ENCODE measurements around the gene SPATS1. TPM values are rescaled to one million over a fixed set of nuclear protein-coding genes. Genes with fewer than 3 reads are reported as not detected.

SPATS1 gene
- polyA plus RNA-seq, 1 donor (not counting 4 experiments of a cell fraction or from before 2014, with no cell fraction given) = not detected

DNA sequence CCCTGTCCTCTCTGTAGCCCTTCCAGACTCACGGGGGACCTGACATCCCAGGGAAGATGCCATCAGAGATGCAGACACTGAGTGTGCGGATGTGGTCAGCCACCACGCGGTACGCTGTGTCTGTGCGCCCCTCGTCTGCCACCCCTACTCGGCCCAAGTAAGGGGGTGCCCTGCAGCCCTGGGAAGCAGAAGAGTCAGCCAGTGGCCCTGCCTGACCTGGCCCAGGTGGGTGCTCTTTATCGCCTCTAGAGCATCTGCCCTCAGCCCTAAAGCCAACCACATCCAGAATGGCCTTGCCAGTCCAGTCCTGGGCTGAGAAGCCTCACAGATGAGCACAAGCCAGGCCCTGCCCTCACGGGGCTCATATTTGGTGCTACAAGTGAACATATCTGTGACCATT lies 35.2 kb upstream of the SPATS1 start:
- dilution Hi-C loops (cut with MboI; ENCODE audit: extremely low pct_ligation_motif_present, low sequenced_read_pairs) = no loop called here
- Histone ChIP-seq H3K4me1 (ENCODE audit: control insufficient read depth, extremely low read depth, insufficient read depth, low read length) (peaks cover 15% of the 10 kb centered on the region), H3K27me3 (ENCODE audit: control insufficient read depth, extremely low read depth, insufficient read depth, low read length) (no peaks in the 10 kb centered on the region), H3K36me3 (ENCODE audit: control insufficient read depth in 2 of 2, extremely low read depth in 1 of 2, insufficient read depth in 2 of 2, low read length in 2 of 2) (peaks cover 40 to 55% of the 10 kb centered on the region in 2 experiments), H3K27ac (ENCODE audit: control insufficient read depth, insufficient read depth, low read length) (no peak overlapping the region), H2AFZ (ENCODE audit: control insufficient read depth, low read length) (no peak overlapping the region), H3K79me2 (ENCODE audit: control insufficient read depth, insufficient read depth, low read length) (peaks cover 3% of the 10 kb centered on the region), H3K4me2 (ENCODE audit: control insufficient read depth, extremely low read depth, insufficient read depth, low read depth, low read length) (no peak overlapping the region), H3K9me3 (ENCODE audit: control insufficient read depth, low read depth, low read length) (no peaks in the 10 kb centered on the region), H4K20me1 (ENCODE audit: control insufficient read depth, extremely low read depth, insufficient read depth, low read length) (no peaks in the 10 kb centered on the region), H3K4me3 (ENCODE audit: control insufficient read depth in 2 of 3, extremely low read depth in 1 of 3, insufficient read depth in 2 of 3, low read depth in 1 of 3, low read length in 3 of 3) (no peak overlapping the region), H3K9ac (ENCODE audit: control insufficient read depth, extremely low read depth, insufficient read depth, low read length) (no peak overlapping the region), H3K9me1 (ENCODE audit: control insufficient read depth, extremely low read depth, insufficient read depth, low read length) (no peaks in the 10 kb centered on the region)
- no peak for DNase-seq (ENCODE audit: low read depth, low spot score)
- no peak for FAIRE-seq
- TF ChIP-seq, protein P1, sequence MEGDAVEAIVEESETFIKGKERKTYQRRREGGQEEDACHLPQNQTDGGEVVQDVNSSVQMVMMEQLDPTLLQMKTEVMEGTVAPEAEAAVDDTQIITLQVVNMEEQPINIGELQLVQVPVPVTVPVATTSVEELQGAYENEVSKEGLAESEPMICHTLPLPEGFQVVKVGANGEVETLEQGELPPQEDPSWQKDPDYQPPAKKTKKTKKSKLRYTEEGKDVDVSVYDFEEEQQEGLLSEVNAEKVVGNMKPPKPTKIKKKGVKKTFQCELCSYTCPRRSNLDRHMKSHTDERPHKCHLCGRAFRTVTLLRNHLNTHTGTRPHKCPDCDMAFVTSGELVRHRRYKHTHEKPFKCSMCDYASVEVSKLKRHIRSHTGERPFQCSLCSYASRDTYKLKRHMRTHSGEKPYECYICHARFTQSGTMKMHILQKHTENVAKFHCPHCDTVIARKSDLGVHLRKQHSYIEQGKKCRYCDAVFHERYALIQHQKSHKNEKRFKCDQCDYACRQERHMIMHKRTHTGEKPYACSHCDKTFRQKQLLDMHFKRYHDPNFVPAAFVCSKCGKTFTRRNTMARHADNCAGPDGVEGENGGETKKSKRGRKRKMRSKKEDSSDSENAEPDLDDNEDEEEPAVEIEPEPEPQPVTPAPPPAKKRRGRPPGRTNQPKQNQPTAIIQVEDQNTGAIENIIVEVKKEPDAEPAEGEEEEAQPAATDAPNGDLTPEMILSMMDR (optimal IDR thresholded peaks at IDR 0.05 in 1 of 3, IDR thresholded peaks at IDR 0.05 in 1 of 3, conservative IDR thresholded peaks at IDR 0.05 in 1 of 3; ENCODE audit: extremely low read depth in 1 of 3, insufficient read depth in 2 of 3, low read length in 3 of 3) = no peak
- no peak for TF ChIP-seq EZH2 (IDR thresholded peaks at IDR 0.05; ENCODE audit: low read length)

DNA sequence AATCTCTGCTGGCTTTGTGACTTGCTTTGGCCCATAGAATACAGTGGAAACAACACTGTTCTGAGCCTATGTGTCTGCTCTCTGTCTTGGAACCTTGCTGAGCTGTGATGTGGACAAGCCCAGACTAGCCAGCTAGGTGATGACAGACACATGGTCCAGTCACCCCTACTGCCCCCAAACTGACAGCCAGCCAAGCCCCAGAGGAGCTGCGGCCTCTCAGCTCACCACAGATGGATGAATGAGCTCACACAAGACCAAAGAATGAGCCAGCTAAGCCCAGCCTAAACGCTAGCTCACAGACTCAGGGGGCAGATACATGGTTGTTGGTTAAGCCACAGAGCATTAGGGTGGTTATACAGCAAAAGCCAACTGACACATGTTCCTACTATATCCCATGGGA lies 33.4 kb upstream of the SPATS1 start:
- Histone ChIP-seq H3K27ac (ENCODE audit: control insufficient read depth, insufficient read depth, low read length) (peak overlapping the region; percentile 4), H4K20me1 (ENCODE audit: control insufficient read depth, extremely low read depth, insufficient read depth, low read length) (no peaks in the 10 kb centered on the region), H3K9ac (ENCODE audit: control insufficient read depth, extremely low read depth, insufficient read depth, low read length) (no peak overlapping the region), H3K4me2 (ENCODE audit: control insufficient read depth, extremely low read depth, insufficient read depth, low read depth, low read length) (peak overlapping the region; percentile 30), H3K36me3 (ENCODE audit: control insufficient read depth in 2 of 2, extremely low read depth in 1 of 2, insufficient read depth in 2 of 2, low read length in 2 of 2) (peaks cover 25 to 43% of the 10 kb centered on the region in 2 experiments), H3K27me3 (ENCODE audit: control insufficient read depth, extremely low read depth, insufficient read depth, low read length) (no peaks in the 10 kb centered on the region), H3K79me2 (ENCODE audit: control insufficient read depth, insufficient read depth, low read length) (peaks cover 12% of the 10 kb centered on the region), H3K9me3 (ENCODE audit: control insufficient read depth, low read depth, low read length) (no peaks in the 10 kb centered on the region), H2AFZ (ENCODE audit: control insufficient read depth, low read length) (no peak overlapping the region), H3K9me1 (ENCODE audit: control insufficient read depth, extremely low read depth, insufficient read depth, low read length) (no peaks in the 10 kb centered on the region), H3K4me3 (ENCODE audit: control insufficient read depth in 2 of 3, extremely low read depth in 1 of 3, insufficient read depth in 2 of 3, low read depth in 1 of 3, low read length in 3 of 3) (no peak overlapping the region), H3K4me1 (ENCODE audit: control insufficient read depth, extremely low read depth, insufficient read depth, low read length) (peaks cover 19% of the 10 kb centered on the region)
- dilution Hi-C loops (cut with MboI; ENCODE audit: extremely low pct_ligation_motif_present, low sequenced_read_pairs) = no loop called here
- peak; percentile 80 for FAIRE-seq
- TF ChIP-seq, protein P1 (optimal IDR thresholded peaks at IDR 0.05 in 1 of 3, IDR thresholded peaks at IDR 0.05 in 1 of 3, conservative IDR thresholded peaks at IDR 0.05 in 1 of 3; ENCODE audit: extremely low read depth in 1 of 3, insufficient read depth in 2 of 3, low read length in 3 of 3) = no peak
- TF ChIP-seq EZH2 (IDR thresholded peaks at IDR 0.05; ENCODE audit: low read length) = no peak
- DNase-seq (ENCODE audit: low read depth, low spot score) = peak; percentile 30
